Nephron (organoid): ENCODE data around the gene TGDS.

ENCODE experiments used
- H3K27ac Mint-ChIP-seq, 3 experiments: 2 replicates each; pipeline ENCODE4 v1.8.0; 2020; ENCODE audit warnings: mixed read lengths in 3 of 3, mild to moderate bottlenecking in 2 of 3, moderate library complexity in 1 of 3
- H3K27me3 Mint-ChIP-seq: 2 replicates; pipeline ENCODE4 v1.8.0; 2021; ENCODE audit warnings: low read depth, mild to moderate bottlenecking, moderate library complexity, mixed read lengths
- H3K36me3 Mint-ChIP-seq: 2 replicates; pipeline ENCODE4 v1.8.0; 2020; ENCODE audit warnings: low read depth, mixed read lengths
- H3K4me1 Mint-ChIP-seq: 2 replicates; pipeline ENCODE4 v1.8.0; 2020; ENCODE audit warnings: mixed read lengths
- H3K4me3 Mint-ChIP-seq, 3 experiments: 2 replicates each; pipeline ENCODE4 v1.8.0; 2020; ENCODE audit warnings: mild to moderate bottlenecking in 3 of 3, mixed read lengths in 3 of 3, moderate library complexity in 2 of 3
- H3K9me3 Mint-ChIP-seq: 2 replicates; pipeline ENCODE4 v1.8.0; 2020; ENCODE audit warnings: mixed read lengths
- CTCF ChIP-seq, 3 experiments: fragments of 200-600 bp; sonication (generic); IDR thresholded peaks; one replicate each; pipeline ENCODE4 v1.5.0; 2021; ENCODE audit warnings: antibody characterized with exemption in 3 of 3; ENCODE audit not compliant: unreplicated experiment in 3 of 3

TGDS gene

GRCh38 chr13:94524407-94524806 lies 71.5 kb downstream of the TGDS start:
- Mint-ChIP-seq H3K36me3 (no peaks in the 10 kb centered on the region), H3K4me1 (no peaks in the 10 kb centered on the region), H3K4me3 (no peak overlapping the region), H3K27ac (no peak overlapping the region), H3K27me3 (no peaks in the 10 kb centered on the region), H3K9me3 (peaks cover 9% of the 10 kb centered on the region)
- TF ChIP-seq CTCF (IDR thresholded peaks at IDR 0.05; ENCODE audit: unreplicated experiment in 3 of 3): no peak
